Right atrium auricular region (tissue), 2 donors: ENCODE measurements around the gene DPY19L2. TPM values are rescaled to one million over a fixed set of nuclear protein-coding genes. Genes with fewer than 3 reads are reported as not detected.
"Not testable (repeated sequence)": the region's sequence is repeated elsewhere in the genome, so short reads cannot be mapped to it uniquely, and the experiment has no call there.

Experiments used
- DNase-seq: peaks from one replicate; pipeline ENCODE4 v3.0.0-alpha.2; 2019; ENCODE audit warnings: low spot score
- H3K27ac ChIP-seq, 2 donors: fragments of 200-600 bp; sonication (generic); 1 replicate in 1 of 2; 2 replicates in 1 of 2; pipeline ENCODE4 v1.5.1; 2016 to 2019
- H3K27me3 ChIP-seq, 2 donors: fragments of 200-600 bp; sonication (generic); one replicate each; pipeline versions ENCODE4 v1.5.1 to v1.6.0; 2017 to 2019
- H3K36me3 ChIP-seq: fragments of 200-600 bp; sonication (generic); one replicate; pipeline ENCODE4 v1.5.1; 2016
- H3K4me1 ChIP-seq, 2 donors: fragments of 200-600 bp; sonication (generic); one replicate each; pipeline versions ENCODE4 v1.5.1 to v1.6.0; 2017 to 2019
- H3K4me3 ChIP-seq, 2 donors: fragments of 200-600 bp; sonication (generic); 1 replicate in 1 of 2; 2 replicates in 1 of 2; pipeline ENCODE4 v1.5.1; 2017 to 2019; ENCODE audit warnings: mild to moderate bottlenecking in 1 of 2, moderate library complexity in 1 of 2
- H3K9me3 ChIP-seq, 2 donors: fragments of 200-600 bp; sonication (generic); one replicate each; pipeline ENCODE4 v1.5.1; 2019
- total RNA-seq, 2 donors: library from RNA; depleted of rRNA; stranded (reverse); fragments of >200 nt; gene quantifications; one replicate each; pipeline ENCODE4 v1.1.0, GENCODE V29; 2016

Gene DPY19L2
- total RNA-seq, 2 donors from 2014 or later, result 19.1 to 27.7 TPM

DNA sequence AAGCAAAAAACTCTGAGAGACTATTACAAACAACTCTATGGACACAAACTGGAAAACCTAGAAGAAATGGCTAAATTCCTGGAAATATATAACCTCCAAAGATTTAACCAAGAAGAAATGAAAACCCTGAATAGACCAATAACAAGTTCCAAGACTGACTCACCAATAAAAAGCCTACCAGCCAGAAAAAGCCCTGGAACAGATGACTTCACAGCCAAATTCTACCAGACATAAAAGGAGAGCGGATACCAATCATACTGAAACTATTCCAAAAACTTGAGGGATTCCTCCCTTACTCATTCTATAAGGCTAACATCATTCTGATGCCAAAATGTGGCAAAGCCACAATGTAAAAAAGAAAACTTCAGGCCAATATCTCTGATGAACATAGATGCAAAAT, 18.8 kb downstream of the DPY19L2 start:
- H3K36me3 ChIP-seq, H3K4me3 ChIP-seq, DNase-seq, H3K27me3 ChIP-seq, H3K9me3 ChIP-seq, H3K27ac ChIP-seq, H3K4me1 ChIP-seq: not testable (repeated sequence)

- H3K4me1 ChIP-seq, H3K27me3 ChIP-seq, DNase-seq, H3K27ac ChIP-seq, H3K9me3 ChIP-seq, H3K36me3 ChIP-seq, H3K4me3 ChIP-seq: not testable (repeated sequence)
Measured at GRCh38 chr12:63643381-63644140, 24.7 kb downstream of the DPY19L2 start.

DNA sequence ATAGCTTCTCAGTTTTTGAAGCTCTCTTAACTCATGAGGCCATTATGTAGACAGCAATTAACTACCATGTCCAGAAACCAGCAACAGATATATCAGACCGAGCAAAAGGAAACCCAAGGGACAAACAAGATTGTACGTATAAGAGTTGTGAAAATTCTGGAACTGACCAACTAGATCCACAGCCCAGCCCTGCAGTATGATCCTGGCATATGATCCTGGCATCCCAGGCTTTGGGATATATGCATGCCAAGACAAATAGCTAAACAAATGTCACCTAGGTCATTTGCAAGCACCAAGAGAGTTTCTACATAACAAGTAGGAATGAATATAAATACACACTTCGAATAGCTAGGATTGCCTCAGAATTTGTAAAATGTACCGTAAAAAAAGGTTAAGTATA, 44.0 kb downstream of the DPY19L2 start:
- H3K27ac ChIP-seq, H3K9me3 ChIP-seq: not testable (repeated sequence)

GRCh38 chr12:63615544-63615943, 52.7 kb downstream of the DPY19L2 start:
- not testable (repeated sequence) for H3K27me3 ChIP-seq, H3K4me3 ChIP-seq, H3K9me3 ChIP-seq, H3K36me3 ChIP-seq, H3K27ac ChIP-seq, DNase-seq, H3K4me1 ChIP-seq

More for the DNA sequence above, 44.0 kb downstream of the DPY19L2 start:
- H3K36me3 ChIP-seq, H3K4me1 ChIP-seq, DNase-seq, H3K4me3 ChIP-seq, H3K27me3 ChIP-seq: not testable (repeated sequence)

- DNase-seq, H3K36me3 ChIP-seq, H3K4me3 ChIP-seq, H3K4me1 ChIP-seq, H3K27me3 ChIP-seq, H3K9me3 ChIP-seq, H3K27ac ChIP-seq: not testable (repeated sequence)
Measured at GRCh38 chr12:63611285-63611684, 57.0 kb downstream of the DPY19L2 start.

DNA sequence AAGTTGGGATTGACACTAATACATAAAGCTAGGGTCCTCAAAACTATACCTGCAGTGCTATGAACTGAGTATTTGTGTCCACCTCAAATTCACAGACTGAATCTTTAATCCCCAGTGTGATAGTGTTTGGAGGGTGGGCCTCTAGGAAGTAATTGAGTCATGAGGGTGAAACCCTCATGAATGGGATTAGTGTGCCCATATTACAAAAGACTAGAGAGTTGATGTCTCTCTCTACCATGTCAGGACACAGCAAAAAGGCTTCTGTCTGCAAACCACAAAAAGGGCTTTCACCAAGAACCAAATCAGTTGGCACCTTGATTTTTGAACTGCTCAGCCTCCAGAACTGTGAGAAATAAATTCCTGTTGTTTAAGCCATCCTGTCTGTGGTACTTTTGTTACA, 59.0 kb downstream of the DPY19L2 start:
- H3K36me3 ChIP-seq, DNase-seq, H3K27ac ChIP-seq, H3K4me3 ChIP-seq, H3K27me3 ChIP-seq, H3K9me3 ChIP-seq, H3K4me1 ChIP-seq: not testable (repeated sequence)

GRCh38 chr12:63604985-63605384, 63.3 kb downstream of the DPY19L2 start:
- not testable (repeated sequence) for H3K9me3 ChIP-seq, H3K4me3 ChIP-seq, DNase-seq, H3K27ac ChIP-seq, H3K27me3 ChIP-seq, H3K36me3 ChIP-seq, H3K4me1 ChIP-seq

DNA sequence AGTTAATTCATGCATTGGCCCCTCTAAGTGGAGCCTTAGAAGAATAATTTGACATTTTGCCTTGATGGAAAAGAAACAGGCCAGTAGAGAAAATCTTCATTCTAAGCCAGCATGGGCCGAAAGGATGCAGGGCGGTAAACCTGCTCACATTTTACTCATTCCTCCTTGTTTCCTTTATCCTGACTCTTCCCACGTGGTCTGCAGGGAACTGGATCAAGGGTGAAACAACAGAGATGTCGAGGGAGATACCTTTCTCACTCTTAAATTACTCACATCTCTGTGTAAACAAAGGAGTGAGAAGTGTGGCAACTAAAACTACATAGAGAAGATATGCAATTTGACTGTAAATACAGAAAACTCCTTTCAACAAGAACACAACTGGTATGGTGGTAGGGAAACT, 73.5 kb downstream of the DPY19L2 start:
- H3K27ac ChIP-seq, H3K36me3 ChIP-seq, H3K4me3 ChIP-seq, DNase-seq, H3K4me1 ChIP-seq, H3K27me3 ChIP-seq, H3K9me3 ChIP-seq: not testable (repeated sequence)

- not testable (repeated sequence) for H3K4me3 ChIP-seq, H3K27ac ChIP-seq, H3K36me3 ChIP-seq, H3K9me3 ChIP-seq, H3K27me3 ChIP-seq, DNase-seq, H3K4me1 ChIP-seq
Measured at GRCh38 chr12:63584426-63584825, 83.9 kb downstream of the DPY19L2 start.

GRCh38 chr12:63583289-63583688, 85.0 kb downstream of the DPY19L2 start:
- H3K4me3 ChIP-seq, H3K9me3 ChIP-seq, H3K27ac ChIP-seq, H3K27me3 ChIP-seq, H3K36me3 ChIP-seq, DNase-seq, H3K4me1 ChIP-seq: not testable (repeated sequence)

DNA sequence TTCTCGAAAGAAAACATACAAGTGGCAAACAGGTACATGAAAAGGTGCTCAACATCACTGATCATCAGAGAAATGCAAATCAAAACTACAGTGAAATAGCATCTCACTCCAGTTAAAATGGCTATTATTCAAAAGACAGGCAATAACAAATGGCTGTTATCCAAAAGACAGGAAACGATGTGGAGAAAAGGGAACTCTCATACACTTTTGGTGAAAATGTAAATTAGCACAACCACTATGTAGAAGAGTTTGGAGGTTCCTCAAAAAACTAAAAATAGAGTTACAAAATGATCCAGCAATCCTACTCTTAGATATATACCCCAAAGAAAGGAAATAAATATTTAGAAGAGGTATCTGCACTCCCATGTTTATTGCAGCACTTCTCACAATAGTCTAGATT, 90.7 kb downstream of the DPY19L2 start:
- not testable (repeated sequence) for H3K27me3 ChIP-seq, H3K4me1 ChIP-seq, H3K4me3 ChIP-seq, H3K36me3 ChIP-seq, H3K9me3 ChIP-seq, DNase-seq, H3K27ac ChIP-seq

- H3K9me3 ChIP-seq, H3K4me3 ChIP-seq, H3K4me1 ChIP-seq: not testable (repeated sequence)
Measured at GRCh38 chr12:63572038-63572437, 96.3 kb downstream of the DPY19L2 start.

GRCh38 chr12:63558445-63558844, 109.8 kb downstream of the DPY19L2 start:
- H3K4me1 ChIP-seq, H3K36me3 ChIP-seq, H3K9me3 ChIP-seq, H3K27ac ChIP-seq, H3K27me3 ChIP-seq, H3K4me3 ChIP-seq, DNase-seq: not testable (repeated sequence)

More at GRCh38 chr12:63572038-63572437, 96.3 kb downstream of the DPY19L2 start:
- DNase-seq, H3K27ac ChIP-seq, H3K36me3 ChIP-seq, H3K27me3 ChIP-seq: not testable (repeated sequence)

GRCh38 chr12:63551397-63551796, 116.9 kb downstream of the DPY19L2 start:
- not testable (repeated sequence) for H3K4me3 ChIP-seq, DNase-seq, H3K4me1 ChIP-seq, H3K36me3 ChIP-seq, H3K27me3 ChIP-seq, H3K9me3 ChIP-seq, H3K27ac ChIP-seq

GRCh38 chr12:63549034-63549433, 119.3 kb downstream of the DPY19L2 start:
- not testable (repeated sequence) for H3K4me1 ChIP-seq, H3K36me3 ChIP-seq, H3K9me3 ChIP-seq, DNase-seq, H3K27me3 ChIP-seq, H3K4me3 ChIP-seq
- H3K27ac ChIP-seq, result peak overlapping the region in 1 of 2 donors; percentile 43
